ENCODE measurements around the gene PRXL2A. TPM values are rescaled to one million over a fixed set of nuclear protein-coding genes. Genes with fewer than 3 reads are reported as not detected.

PRXL2A gene
- total RNA-seq, 1 experiment from 2014 or later, result 122 TPM

GRCh38 chr10:80484243-80484642 lies 75.9 kb downstream of the PRXL2A start:
- in situ Hi-C loops (cut with HindIII; ENCODE audit: low pct_unique_long_range_greater_than_20kb, low sequenced_read_pairs), result no loop called here
- no peak for DNase-seq (ENCODE audit: low read depth, low spot score)

- DNase-seq (ENCODE audit: low read depth, low spot score), result no peak
- in situ Hi-C loops (cut with HindIII; ENCODE audit: low pct_unique_long_range_greater_than_20kb, low sequenced_read_pairs), result no loop called here
These were observed 76.3 kb downstream of the PRXL2A start for GRCh38 chr10:80484676-80485075.

GRCh38 chr10:80485076-80485945 lies 77.0 kb downstream of the PRXL2A start:
- DNase-seq (ENCODE audit: low read depth, low spot score), result no peak
- in situ Hi-C loops (cut with HindIII; ENCODE audit: low pct_unique_long_range_greater_than_20kb, low sequenced_read_pairs), result no loop called here

DNA sequence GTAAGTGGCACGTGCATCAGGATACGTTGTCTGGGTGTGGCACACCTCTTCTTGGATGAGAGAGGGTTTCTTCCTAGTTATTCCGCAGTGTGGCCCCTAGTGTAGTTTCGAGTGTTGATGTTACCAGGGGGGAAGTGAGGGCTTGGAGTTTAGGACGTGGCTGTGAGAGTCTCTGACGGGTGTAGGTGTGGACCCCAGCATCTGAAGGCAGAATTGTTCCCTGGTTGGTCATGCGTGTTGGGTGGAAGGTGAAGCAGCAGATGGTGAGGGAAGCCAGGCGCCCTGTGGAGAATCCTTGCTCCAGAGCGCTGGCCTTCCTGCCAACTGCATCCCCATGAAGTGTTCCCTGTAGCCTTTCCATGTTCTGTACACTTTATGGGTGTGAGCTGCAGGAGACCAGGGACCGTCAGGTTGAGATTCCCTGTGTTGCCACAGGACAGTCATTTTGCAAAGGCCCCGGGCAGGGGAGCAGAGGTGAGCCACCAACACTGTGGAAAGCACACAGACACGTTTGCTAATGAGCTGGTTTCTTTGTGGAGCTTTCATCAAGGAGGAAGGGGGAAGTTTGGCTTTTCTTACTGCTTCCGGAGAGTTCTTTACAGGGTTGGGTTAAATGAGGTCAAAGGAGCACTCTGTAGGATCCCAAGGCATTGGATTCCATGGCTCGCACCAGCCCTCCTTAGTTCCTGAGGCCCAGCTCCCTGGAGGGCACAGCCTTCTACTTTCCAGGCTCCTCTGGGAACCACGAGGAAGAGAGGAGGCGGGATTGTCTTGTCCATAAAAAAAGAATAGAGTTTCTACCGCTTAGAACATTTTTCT lies 77.8 kb downstream of the PRXL2A start:
- no peak for DNase-seq (ENCODE audit: low read depth, low spot score)
- in situ Hi-C loops (cut with HindIII; ENCODE audit: low pct_unique_long_range_greater_than_20kb, low sequenced_read_pairs), result no loop called here

Other genes with a start within 250 kb of the PRXL2A start
- gene ANXA11, start 203.0 kb upstream of the PRXL2A start, total RNA-seq (2014; rRNA removed; shearing (Covaris generic)), result 64.2 and 66.3 TPM in 2 replicates
- 63.7 and 63.8 TPM in 2 replicates for gene MAT1A, start 118.9 kb upstream of the PRXL2A start, total RNA-seq (2014; rRNA removed; shearing (Covaris generic))
- not detected in 2 replicates for gene DYDC1, start 51.8 kb upstream of the PRXL2A start, total RNA-seq (2014; rRNA removed; shearing (Covaris generic))
- gene DYDC2, start 51.8 kb upstream of the PRXL2A start, total RNA-seq (2014; rRNA removed; shearing (Covaris generic)), result 0.16 and 0.24 TPM in 2 replicates
- gene TSPAN14, start 45.8 kb downstream of the PRXL2A start, total RNA-seq (2014; rRNA removed; shearing (Covaris generic)), result 43.7 and 52.1 TPM in 2 replicates
- gene SH2D4B, start 129.4 kb downstream of the PRXL2A start, total RNA-seq (2014; rRNA removed; shearing (Covaris generic)), result 0.11 and 0.13 TPM in 2 replicates